NCI-H1930 (cell line): ENCODE measurements around the gene SURF4.
"Not testable (repeated sequence)": the region's sequence is repeated elsewhere in the genome, so short reads cannot be mapped to it uniquely, and the experiment has no call there.

Source experiments
- DNase-seq, 2 experiments: peaks; one replicate each; lab custom pipeline; 2025; lab: John Stamatoyannopoulos, UW

SURF4 gene

GRCh38 chr9:133397370-133397769 is 21.5 kb upstream of the SURF4 start:
- no peak for DNase-seq

- DNase-seq: no peak
Observed at GRCh38 chr9:133396952-133397351, 21.1 kb upstream of the SURF4 start.

- no peak for DNase-seq
Observed at GRCh38 chr9:133394687-133395271, 18.9 kb upstream of the SURF4 start.

GRCh38 chr9:133393399-133393798 is 17.5 kb upstream of the SURF4 start:
- DNase-seq: no peak

DNA sequence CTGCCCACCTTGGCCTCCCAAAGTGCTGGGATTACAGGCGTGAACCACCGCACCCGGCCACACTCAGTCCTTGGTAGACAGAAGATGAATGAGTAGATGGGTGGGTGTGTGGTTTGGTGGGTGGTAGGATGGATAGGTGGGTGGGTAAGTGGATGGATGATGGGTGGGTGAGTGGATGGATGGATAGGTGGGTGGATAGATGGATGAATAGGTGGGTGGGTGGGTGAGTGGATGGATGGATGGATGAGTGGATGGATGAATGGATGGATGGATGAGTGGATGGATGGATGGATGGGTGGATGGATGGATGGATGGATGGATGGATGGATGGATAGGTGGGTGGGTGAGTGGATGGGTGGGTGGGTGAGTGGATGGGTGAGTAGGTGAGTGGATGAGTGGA is 16.4 kb upstream of the SURF4 start:
- not testable (repeated sequence) for DNase-seq

DNA sequence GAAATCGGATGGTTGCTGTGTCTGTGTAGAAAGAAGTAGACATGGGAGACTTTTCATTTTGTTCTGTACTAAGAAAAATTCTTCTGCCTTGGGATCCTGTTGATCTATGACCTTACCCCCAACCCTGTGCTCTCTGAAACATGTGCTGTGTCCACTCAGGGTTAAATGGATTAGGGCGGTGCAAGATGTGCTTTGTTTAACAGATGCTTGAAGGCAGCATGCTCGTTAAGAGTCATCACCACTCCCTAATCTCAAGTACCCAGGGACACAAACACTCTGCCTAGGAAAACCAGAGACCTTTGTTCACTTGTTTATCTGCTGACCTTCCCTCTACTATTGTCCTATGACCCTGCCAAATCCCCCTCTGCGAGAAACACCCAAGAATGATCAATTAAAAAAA is 15.6 kb upstream of the SURF4 start:
- DNase-seq: not testable (repeated sequence)

DNA sequence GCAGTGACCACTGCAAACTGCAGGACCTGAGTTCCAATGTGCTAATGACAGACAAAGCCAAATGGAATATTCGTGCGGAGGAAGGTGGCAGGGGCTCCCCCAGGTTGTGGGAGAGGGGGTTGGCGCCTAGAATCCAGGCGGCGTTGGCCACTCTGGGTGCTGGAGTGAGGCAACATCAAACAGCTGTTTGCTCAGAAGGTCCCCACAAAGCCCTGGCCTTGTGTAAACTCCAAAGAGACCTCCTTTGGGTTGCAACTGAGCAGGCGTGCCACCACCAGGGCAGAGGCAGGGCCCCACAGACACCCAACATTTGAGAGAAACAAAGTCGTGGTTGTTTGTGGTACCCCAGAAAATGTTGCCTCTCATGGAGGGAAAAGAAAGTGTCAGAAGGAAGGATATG is 14.9 kb upstream of the SURF4 start:
- no peak for DNase-seq

GRCh38 chr9:133389562-133389961 is 13.7 kb upstream of the SURF4 start:
- DNase-seq: no peak

- no peak for DNase-seq
Observed at GRCh38 chr9:133389025-133389557, 13.2 kb upstream of the SURF4 start.

- no peak for DNase-seq
Observed at GRCh38 chr9:133387680-133388079, 11.8 kb upstream of the SURF4 start.

DNA sequence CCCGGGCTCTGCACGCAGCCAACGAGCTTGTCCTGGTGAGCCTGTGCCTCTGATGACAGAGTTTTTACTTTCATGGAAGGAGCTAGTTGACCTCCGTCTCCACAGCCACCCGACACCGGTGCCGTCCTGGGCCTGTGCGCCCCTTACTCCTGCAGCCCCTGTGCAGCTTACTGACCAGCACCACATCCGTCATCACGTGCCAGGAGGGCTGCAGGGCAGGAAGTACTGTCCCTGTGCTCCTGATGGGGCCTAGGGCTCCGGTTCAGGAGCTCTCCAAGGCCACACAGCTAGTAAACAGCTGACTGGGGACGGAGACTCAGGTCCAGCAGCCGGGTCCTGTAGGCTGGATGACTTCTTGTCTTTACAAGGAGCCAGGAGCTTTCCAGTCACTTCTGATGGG is 10.5 kb upstream of the SURF4 start:
- DNase-seq: no peak

- DNase-seq: no peak
Observed at GRCh38 chr9:133385452-133385851, 9.6 kb upstream of the SURF4 start.

GRCh38 chr9:133384736-133385321 is 9.0 kb upstream of the SURF4 start:
- DNase-seq: no peak

DNA sequence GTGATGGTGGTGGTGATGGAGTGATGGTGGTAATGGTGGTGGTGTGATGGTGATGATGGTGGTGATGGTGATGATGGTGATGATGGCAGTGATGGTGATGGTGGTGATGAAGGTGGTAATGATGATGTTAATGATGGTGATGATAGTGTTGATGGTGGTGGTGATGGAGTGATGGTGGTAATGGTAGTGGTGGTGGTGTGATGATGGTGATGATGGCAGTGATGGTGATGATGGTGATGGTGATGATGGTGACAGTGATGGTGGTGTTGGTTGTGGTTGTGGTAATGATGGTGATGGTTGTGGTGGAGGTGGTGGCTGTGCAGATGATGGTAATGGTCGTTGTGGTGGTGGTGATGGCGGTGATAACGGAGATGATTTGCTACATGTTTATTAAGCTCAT is 7.6 kb upstream of the SURF4 start:
- no peak for DNase-seq

GRCh38 chr9:133382507-133383141 is 6.8 kb upstream of the SURF4 start:
- no peak for DNase-seq

DNA sequence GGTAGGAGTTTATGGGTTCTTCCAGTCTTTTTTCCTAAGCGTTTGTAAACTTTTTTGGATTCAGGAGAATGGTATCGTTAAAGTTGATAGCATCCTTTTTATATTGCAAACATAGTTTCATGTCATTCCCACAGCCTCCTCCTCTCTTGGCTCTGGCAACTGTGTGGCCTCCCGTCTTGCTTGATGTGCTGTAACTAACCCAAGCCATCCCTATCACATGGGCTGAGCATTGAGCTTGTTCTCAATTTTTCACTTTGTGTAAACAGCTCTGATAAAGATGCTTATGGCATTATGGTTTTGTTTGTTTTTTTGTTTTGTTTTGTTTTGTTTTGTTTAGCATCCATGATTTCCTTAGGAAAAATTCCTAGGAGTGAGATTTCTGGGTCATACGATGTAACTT is 4.9 kb upstream of the SURF4 start:
- no peak for DNase-seq

GRCh38 chr9:133379153-133380086 is 3.6 kb upstream of the SURF4 start:
- no peak for DNase-seq

DNA sequence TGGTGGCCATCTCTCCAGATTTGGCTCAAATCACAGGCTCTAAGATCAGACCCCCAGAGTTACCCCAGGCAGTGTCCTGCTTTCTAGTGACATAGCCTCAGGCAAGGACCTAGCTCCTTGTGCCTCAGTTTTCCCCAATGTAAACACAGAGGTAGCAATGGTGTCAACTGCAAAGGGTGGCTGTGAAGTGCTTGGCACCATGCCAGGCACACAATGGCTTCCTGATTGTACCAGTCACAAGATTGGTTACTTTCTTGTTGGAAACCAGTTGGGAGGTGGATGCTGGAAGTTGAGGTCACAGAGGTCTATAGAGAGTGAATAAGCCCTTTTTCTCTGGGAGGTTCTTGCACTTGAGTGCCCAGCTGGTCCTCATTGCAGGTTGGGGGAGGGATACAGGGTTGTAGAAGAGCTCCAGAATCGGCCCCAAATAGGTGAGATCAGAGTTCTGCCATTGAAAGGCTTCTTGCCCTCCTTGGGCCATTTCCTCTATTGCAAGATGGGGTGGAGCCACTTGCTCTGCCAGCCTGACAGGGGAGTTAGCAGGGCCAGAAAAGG is 2.6 kb upstream of the SURF4 start:
- DNase-seq: no peak

- no peak for DNase-seq
Observed at GRCh38 chr9:133377721-133378216, 1.9 kb upstream of the SURF4 start.

- not testable (repeated sequence) for DNase-seq
Observed at GRCh38 chr9:133377280-133377679, 1.4 kb upstream of the SURF4 start.

DNA sequence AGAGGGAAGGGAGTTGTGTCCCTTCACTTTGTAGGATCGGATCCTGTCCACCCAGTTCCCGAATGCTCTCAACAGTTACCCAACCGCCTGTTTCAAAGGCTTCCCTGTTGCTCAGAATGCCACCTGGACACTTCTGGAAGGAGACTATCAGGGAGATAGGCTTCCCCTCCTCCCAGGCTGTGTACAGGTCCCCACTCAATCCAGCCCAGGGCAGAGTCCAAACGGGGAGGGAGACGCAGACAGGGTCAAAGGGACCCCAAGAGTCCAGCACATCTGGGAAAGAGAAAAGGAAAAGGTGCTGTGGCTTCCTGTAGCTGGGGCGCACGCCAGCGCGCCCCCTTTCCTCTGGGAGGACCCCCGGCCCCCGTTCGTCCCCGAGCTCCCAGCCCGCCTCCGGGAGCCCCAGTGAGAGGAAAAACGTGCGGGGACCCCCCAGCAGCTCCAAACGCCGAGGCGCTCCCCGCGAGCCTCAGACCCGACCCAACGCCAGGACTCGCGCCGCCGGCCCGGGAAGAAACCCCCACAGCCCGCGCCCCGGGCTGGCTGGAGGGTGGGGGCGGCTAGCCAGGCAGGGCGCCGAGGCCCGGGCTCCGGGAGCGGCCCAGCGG is 640 bp downstream of the SURF4 start:
- no peak for DNase-seq
